Measurements from ENCODE around the gene SNPH. TPM values are rescaled to one million over a fixed set of nuclear protein-coding genes. Genes with fewer than 3 reads are reported as not detected.

Gene SNPH
- total and polyA plus RNA-seq, 4 donors = 0.04 to 0.50 (median 0.21) TPM

DNA sequence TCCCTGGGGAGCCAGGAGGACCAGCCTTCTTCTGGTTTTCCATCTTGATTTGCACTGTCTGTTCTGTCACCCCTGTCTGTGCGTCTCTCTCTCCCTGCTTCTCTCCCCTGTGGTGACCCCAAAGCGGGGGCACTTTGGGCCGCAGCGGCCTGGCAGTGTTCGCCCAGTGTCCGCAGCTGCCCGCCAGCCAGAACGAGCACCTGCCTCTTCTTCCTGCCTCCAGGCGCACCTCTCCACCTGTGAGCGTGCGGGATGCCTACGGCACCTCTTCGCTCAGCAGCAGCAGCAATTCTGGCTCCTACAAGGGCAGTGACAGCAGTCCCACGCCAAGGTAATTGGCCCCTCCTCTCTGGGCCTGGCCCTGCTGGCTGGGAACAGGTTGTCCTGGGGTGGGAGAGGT is 30.8 kb downstream of the SNPH start:
- H3K4me1 ChIP-seq (ENCODE audit: control insufficient read depth in 4 of 4, insufficient read depth in 4 of 4, low read length in 3 of 4) = no peaks in the 10 kb centered on the region
- H3K27ac ChIP-seq (ENCODE audit: low read depth in 1 of 2, low read length in 2 of 2) = no peak overlapping the region
- WGBS = 91% methylated on average over 14 of the region's 14 CpGs
- no peak for DNase-seq (ENCODE audit: low spot score)
- no peak overlapping the region for H3K4me3 ChIP-seq (ENCODE audit: low read depth in 1 of 3, low read length in 3 of 3)
- H3K27me3 ChIP-seq (ENCODE audit: control insufficient read depth in 4 of 4, insufficient read depth in 4 of 4, low read length in 3 of 4) = no peaks in the 10 kb centered on the region
- H3K36me3 ChIP-seq (ENCODE audit: control insufficient read depth in 4 of 4, insufficient read depth in 3 of 4, low read depth in 1 of 4, low read length in 3 of 4) = no peaks in the 10 kb centered on the region
- H3K9ac ChIP-seq (ENCODE audit: low read depth in 1 of 2, low read length in 2 of 2) = no peak overlapping the region
- no peaks in the 10 kb centered on the region for H3K9me3 ChIP-seq (ENCODE audit: control insufficient read depth in 4 of 4, low read length in 3 of 4)
- TF ChIP-seq TAF1 (conservative IDR thresholded peaks at IDR 0.05) (no peak), REST (IDR thresholded peaks at IDR 0.05) (no peak), YY1 (IDR thresholded peaks at IDR 0.05) (no peak), RAD21 (IDR thresholded peaks at IDR 0.05) (no peak), FOXA1 (IDR thresholded peaks at IDR 0.05) (no peak), ATF3 (IDR thresholded peaks at IDR 0.05) (no peak), NR2F2 (IDR thresholded peaks at IDR 0.05) (no peak), FOXA2 (IDR thresholded peaks at IDR 0.05) (no peak), GABPA (IDR thresholded peaks at IDR 0.05 in 1 of 2, conservative IDR thresholded peaks at IDR 0.05 in 1 of 2) (no peak), RXRA (IDR thresholded peaks at IDR 0.05) (no peak), HNF4G (IDR thresholded peaks at IDR 0.05) (no peak), SP1 (IDR thresholded peaks at IDR 0.05) (no peak), JUND (IDR thresholded peaks at IDR 0.05) (no peak), EGR1 (IDR thresholded peaks at IDR 0.05; ENCODE audit: low read depth in 2 of 2) (no peak), HNF4A (conservative IDR thresholded peaks at IDR 0.05) (no peak)
- TF ChIP-seq, protein P1, sequence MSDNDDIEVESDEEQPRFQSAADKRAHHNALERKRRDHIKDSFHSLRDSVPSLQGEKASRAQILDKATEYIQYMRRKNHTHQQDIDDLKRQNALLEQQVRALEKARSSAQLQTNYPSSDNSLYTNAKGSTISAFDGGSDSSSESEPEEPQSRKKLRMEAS (IDR thresholded peaks at IDR 0.05) = no peak

DNA sequence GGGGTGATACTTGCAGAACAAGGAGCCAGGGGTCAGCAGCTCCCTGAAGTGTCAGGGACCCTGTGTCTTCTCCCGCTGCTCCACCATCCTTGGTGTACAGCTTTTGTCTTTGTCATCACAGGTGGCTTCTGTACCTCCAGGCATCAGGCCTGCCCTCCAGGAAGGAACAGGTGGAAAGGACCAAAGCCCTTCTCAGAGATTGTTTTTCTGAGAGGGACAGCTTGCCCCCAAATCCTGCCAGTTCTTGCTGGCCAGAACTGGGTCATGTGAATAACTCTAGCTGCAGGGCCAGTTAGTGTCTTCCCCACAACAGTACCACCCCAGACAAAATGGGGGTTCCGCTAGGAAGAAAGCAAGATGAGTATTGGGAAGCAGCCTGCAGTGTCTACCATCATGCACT is 31.4 kb downstream of the SNPH start:
- no peaks in the 10 kb centered on the region for H3K9me3 ChIP-seq (ENCODE audit: control insufficient read depth in 4 of 4, low read length in 3 of 4)
- H3K27me3 ChIP-seq (ENCODE audit: control insufficient read depth in 4 of 4, insufficient read depth in 4 of 4, low read length in 3 of 4) = no peaks in the 10 kb centered on the region
- TF ChIP-seq EGR1 (IDR thresholded peaks at IDR 0.05; ENCODE audit: low read depth in 2 of 2) = no peak
- no peak for TF ChIP-seq FOXA1 (IDR thresholded peaks at IDR 0.05)
- TF ChIP-seq TAF1 (conservative IDR thresholded peaks at IDR 0.05) = no peak
- TF ChIP-seq JUND (IDR thresholded peaks at IDR 0.05) = no peak
- TF ChIP-seq, protein P2, sequence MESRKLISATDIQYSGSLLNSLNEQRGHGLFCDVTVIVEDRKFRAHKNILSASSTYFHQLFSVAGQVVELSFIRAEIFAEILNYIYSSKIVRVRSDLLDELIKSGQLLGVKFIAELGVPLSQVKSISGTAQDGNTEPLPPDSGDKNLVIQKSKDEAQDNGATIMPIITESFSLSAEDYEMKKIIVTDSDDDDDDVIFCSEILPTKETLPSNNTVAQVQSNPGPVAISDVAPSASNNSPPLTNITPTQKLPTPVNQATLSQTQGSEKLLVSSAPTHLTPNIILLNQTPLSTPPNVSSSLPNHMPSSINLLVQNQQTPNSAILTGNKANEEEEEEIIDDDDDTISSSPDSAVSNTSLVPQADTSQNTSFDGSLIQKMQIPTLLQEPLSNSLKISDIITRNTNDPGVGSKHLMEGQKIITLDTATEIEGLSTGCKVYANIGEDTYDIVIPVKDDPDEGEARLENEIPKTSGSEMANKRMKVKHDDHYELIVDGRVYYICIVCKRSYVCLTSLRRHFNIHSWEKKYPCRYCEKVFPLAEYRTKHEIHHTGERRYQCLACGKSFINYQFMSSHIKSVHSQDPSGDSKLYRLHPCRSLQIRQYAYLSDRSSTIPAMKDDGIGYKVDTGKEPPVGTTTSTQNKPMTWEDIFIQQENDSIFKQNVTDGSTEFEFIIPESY (IDR thresholded peaks at IDR 0.05) = no peak
- no peak for TF ChIP-seq SP1 (IDR thresholded peaks at IDR 0.05)
- no peaks in the 10 kb centered on the region for H3K36me3 ChIP-seq (ENCODE audit: control insufficient read depth in 4 of 4, insufficient read depth in 3 of 4, low read depth in 1 of 4, low read length in 3 of 4)
- H3K9ac ChIP-seq (ENCODE audit: low read depth in 1 of 2, low read length in 2 of 2) = no peak overlapping the region
- H3K4me3 ChIP-seq (ENCODE audit: low read depth in 1 of 3, low read length in 3 of 3) = no peak overlapping the region
- no peak for DNase-seq (ENCODE audit: low spot score)
- H3K4me1 ChIP-seq (ENCODE audit: control insufficient read depth in 4 of 4, insufficient read depth in 4 of 4, low read length in 3 of 4) = no peaks in the 10 kb centered on the region
- no peak overlapping the region for H3K27ac ChIP-seq (ENCODE audit: low read depth in 1 of 2, low read length in 2 of 2)
- 99% methylated on average over 2 of the region's 2 CpGs for WGBS

All from liver (tissue), 9 donors.